Amygdala (tissue), 56 donors: ENCODE data around the gene BAZ2A.
"Not testable (repeated sequence)": the region's sequence is repeated elsewhere in the genome, so short reads cannot be mapped to it uniquely, and the experiment has no call there.

Source experiments
- DNase-seq, 56 donors: peaks; one replicate each; lab custom pipeline; 2025; lab: John Stamatoyannopoulos, UW

Gene BAZ2A

DNA sequence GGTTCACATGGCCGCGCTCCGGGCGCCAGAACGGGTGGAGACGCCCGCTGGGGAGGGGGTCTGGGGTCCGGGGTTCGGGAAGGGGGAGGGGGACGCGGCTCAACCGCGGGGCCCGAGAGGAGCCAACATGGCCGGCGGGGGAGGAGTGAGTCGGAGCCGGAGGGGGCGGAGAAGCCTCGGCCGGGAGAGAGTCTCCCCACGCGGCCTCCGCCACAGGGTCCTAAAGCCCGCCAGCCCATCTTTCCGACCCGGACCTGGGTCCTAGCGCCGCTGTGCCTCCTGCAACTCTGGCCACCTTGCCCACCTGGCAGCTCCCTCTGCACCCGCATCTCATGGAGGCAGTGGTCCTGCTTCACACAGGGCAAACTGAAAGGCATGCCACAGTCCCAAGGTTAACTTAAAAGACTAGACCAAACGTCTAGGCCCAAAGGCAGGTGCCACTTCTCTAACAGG, at the start of gene BAZ2A:
BAZ2A (minus strand) TSS at position 147 of the 453 bp plus-strand sequence. CDS start 12,796 bp downstream, outside the sequence.
- DNase-seq = peak; percentile 38 to 96 (median 82)

DNA sequence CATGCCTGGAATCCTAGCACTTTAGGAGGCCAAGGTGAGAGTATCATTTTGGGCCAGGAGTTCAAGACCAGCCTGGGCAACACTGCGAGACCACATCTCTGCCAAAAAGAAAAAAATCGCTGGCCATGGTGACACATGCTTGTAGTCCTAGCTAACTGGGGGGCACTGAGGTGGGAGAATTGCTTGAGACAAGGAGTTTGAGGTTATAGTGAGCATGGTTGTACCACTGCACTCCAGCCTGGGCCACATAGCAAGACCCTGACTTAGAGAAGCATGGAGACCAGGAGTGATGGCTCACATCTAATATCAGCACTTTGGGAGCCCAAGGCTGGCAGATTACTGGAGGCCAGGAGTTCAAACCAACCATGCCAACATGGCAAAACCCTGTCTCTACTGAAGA, 48.7 kb upstream of the BAZ2A start:
- no peak for DNase-seq

DNA sequence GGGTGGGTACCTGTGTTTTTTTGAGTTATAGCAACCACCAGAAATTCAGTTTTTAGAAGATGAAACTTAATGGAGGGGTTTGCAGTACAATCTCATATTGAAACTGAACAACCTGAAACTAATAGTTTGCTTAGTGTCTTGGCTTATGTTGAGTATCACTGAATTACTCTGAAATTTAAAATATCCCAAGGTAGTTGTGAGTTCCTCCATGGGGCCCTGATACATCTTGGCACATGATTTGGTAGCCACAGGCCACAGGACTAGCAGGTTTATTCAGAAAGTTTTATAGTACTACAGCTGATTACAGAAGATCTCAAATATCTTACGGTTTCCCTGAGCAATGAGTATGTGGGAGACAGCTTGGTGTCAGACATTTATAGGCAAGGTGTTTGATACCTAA, 47.6 kb upstream of the BAZ2A start:
- DNase-seq = no peak

DNA sequence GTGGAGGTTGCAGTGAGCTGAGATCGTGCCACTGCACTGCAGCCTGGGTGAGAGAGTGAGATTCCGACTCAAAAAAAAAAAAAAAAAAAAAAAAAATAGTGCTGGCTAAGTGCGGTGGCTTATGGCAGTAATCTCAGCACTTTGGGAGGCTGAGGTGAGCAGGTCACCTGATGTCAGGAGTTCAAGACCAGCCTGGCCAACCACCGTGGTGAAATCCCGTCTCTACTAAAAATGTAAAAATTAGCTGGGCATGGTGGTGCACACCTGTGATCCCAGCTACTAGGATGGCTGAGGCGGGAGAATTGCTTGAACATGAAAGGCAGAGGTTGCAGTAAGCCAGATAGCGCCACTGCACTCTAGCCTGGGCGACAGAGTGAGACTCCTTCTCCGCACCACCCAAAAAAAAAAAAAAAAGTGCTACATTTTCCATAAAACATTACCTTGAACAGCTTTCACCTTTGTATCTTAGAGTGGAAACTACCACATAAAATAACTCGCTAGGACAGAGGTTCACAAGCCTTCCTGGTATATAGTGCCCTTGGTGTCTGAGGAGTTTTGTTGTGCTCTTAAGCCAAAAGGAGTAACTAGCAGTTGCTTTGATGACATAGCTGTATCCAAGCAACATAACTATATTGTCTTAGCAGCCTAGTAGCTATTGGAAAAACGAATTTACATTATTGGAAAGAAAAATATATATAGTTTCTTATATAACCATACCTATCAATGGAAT, 46.9 kb upstream of the BAZ2A start:
- DNase-seq = no peak

DNA sequence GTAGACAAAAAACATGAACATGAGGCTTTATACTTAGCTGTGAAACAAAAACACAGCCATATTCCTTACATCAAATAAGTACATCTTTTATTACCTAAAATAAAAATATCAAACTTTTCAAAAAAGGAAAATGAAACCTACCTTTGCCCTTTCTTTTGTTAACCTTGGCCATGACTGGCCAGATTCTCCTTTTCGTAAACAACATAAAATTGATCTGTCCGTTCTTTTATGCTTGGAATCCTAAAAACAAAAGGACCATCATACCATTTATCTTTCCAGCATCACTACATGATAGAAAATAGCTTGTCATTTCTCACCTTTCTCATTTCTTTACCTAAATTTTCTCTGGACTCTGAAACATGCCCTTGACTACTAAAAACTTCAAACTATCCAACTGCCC, 41.5 kb upstream of the BAZ2A start:
- no peak for DNase-seq

DNA sequence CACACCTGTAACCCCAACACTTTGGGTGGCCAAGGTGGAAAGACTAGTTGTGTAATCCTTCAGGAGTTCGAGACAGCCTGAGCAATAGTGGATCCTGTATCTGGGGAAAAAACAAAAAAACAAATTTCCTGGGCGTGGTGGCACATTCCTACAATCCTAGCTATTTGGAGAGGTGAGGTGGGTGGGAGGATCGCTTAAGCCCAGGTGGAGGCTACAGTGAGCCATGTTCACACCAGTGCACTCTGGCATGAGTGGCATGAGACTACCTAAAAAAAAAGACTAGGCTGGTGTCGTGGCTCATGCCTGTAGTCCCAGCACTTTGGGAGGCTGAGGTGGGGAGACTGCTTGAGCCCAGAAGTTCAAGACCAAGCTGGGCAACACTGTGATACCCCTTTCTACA, 40.7 kb upstream of the BAZ2A start:
- no peak for DNase-seq

DNA sequence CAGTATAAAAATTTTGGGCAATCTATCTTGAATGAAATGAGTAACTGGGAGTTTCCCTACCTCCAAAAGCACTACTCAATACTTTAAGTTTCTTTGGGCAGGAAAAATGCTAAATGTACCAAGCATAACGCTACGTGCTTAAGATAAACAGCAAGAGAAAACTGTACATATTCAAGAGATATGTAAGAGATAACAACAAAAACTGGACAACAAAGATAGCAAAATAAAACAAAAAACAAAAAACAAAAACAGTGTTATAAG, 38.0 kb upstream of the BAZ2A start:
- no peak for DNase-seq

DNA sequence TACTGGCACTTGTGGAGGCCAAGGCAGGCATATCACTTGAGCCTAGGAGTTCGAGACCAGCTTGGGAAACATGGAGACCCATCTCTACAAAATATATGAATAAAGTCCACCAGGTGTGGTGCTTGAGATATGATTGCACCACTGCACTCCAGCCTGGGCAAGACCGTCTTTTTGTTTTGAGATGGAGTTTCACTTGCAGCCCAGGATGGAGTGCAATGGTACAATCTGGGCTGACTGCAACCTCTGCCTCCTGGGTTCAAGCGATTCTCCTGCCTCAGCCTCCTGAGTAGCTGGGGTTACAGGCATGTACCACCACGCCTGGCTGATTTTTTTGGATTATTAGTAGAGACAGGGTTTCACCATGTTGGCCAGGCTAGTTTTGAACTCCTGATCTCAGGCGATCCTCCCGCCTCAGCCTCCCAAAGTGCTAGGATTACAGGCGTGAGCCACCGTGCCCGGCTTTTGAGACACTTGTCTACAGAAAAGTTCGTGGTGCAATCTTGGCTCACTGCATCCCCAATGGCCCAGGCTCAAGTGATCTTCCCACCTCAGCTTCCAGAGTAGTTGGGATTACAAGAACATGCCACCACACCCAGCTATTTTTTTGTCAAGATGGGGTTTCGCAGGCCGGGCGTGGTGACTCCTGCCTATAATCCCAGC, 32.0 kb upstream of the BAZ2A start:
- DNase-seq = no peak

DNA sequence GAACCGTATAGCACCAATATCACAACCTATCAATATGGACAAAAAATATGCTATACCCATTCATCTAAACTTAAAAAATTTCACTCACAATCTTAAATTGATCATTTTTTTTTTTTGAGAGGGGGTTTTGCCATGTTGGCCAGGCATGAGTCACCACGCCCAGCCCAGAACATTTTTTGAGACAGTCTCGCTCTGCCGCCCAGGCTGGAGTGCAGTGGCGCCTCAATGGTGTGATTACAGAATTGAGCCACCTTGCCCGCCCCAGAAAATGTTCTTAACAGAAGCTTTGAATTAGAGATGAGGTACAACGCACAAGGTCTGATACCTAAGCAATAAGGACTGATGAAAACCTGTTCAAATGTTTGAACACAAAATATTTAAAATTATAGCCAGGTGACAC, 31.4 kb upstream of the BAZ2A start:
- DNase-seq = no peak

DNA sequence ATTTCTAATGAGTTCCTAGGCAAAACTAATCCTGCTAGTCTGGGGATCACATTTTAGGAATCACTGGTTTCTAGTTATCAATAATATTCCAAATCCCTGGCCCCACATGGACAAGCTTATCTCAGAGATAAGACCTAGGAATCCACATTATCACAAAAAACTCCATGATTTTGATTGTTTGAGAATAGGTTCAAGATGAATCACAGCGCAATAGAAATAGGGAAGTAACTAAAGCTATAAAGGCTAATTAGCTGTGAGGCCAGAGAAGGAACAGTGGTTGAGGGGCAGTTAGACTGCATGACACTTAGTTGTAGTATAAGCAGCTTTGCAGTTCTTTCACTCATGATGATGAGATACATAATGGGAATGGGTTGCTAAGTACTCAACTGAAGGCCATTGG, 28.8 kb upstream of the BAZ2A start:
- no peak for DNase-seq

DNA sequence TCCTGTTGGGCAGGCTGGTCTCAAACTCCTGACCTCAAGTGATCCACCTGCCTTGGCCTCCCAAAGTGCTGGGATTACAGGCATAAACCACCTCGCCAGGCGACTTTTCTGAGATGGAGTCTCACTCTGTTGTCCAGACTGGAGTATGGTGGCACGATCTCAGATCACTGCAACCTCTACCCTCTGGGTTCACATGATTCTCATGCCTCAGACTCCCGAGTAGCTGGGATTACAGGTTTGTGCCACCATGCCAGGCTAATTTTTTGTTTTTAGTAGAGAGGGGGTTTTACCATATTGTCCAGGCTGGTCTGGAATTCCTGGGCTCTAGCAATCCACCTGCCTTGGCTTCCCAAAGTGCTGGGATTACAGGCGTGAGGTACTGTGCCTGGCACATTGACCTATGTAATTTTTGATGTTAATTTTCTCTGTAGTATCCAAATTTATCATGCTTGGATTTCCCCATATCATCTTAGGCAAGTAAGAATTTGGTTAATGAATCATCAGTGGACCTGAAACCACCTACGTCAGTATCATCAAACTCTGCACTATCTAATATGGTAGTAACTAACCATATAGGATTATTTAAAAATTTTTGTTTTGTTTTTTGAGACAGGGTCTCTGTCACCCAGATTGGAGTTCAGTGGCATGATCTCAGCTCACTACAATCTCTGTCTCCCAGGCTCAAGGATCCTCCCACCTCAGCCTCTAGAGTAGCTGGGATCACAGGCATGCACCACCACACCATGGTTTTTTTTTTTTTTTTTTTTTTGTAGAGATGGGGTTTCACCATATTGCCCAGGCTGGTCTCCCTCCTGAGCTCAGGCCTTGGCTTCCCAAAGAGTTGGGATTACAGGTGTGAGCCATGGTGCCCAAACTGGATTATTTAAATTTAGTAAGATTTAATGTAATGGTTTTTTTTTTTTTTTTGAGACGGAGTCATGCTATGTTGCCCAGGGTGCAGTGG, 27.6 kb upstream of the BAZ2A start:
- DNase-seq = no peak

DNA sequence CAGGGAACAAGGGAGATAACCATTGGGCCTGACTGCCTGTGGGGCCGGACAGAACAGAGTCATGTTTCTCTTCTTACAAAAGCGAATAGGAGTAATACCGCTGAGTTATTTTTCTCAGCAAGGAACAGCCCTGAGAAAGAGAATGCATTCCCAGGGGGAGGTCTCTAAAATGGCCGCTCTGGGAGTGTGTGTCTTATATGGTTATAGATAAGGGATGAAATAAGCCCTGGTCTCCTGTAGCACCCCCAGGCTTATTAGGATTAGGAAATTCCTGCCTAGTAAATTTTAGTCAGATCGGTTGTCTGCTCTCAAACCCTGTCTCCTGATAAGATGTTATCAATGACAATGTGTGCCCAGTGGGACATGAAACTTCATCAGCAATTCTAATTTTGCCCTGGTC, 23.7 kb upstream of the BAZ2A start:
- DNase-seq = not testable (repeated sequence)

DNA sequence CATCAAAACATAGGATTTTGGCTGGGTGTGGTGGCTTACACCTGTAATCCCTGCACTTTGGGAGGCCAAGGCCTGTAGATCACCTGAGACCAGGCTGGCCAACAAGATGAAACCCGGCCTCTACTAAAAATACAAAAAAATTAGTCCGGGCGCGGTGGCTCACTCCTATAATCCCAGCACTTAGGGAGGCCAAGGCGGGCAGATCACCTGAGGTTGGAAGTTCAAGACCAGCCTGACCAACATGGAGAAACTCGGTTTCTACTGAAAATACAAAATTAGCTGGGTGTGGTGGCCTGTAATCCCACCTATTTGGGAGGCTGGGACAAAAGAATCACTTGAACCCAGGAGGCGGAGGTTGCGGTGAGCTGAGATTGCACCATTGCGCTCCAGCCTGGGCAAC, 17.9 kb upstream of the BAZ2A start:
- not testable (repeated sequence) for DNase-seq

DNA sequence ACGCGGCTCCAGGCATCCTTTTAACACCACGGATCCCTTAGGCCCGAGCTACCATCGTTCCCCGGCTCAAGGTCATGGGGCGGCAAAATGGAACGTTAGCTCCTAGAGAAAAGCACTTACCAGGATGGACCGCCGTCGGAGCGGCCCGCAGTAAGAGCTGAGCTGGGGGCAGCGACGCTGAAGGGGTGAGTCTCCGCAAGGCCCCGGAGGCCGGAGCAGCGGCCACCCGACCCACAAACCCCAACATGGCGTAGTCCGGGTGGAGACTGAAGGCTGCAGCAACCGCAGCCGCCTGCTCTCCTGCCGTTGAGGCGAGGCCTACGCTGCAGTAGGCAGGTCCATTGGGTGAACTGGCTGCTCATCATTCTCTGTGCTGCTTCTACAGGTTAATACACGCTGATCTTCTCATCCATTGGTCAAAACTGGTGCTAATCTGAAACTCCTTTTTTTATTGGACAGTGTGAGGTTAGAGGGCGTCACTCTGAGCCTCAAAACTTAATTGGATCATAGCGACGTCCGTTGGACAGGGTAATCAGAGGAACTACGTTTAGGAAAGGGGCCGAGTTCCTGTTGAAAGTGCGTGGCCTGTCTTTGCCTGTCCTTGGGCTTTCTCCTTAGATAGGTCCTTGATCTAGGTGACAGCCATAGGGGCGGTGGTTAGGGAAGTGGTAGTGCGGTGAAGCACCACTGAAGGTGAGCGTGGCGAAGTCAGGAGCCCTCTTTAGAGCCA, 15.8 kb upstream of the BAZ2A start, which contains the start of gene ATP5F1B:
ATP5F1B (minus strand) TSS at position 268 of the 730 bp plus-strand sequence; CDS start at position 247, 21 bp downstream.
- peak; percentile 41 to 99 (median 92) for DNase-seq

DNA sequence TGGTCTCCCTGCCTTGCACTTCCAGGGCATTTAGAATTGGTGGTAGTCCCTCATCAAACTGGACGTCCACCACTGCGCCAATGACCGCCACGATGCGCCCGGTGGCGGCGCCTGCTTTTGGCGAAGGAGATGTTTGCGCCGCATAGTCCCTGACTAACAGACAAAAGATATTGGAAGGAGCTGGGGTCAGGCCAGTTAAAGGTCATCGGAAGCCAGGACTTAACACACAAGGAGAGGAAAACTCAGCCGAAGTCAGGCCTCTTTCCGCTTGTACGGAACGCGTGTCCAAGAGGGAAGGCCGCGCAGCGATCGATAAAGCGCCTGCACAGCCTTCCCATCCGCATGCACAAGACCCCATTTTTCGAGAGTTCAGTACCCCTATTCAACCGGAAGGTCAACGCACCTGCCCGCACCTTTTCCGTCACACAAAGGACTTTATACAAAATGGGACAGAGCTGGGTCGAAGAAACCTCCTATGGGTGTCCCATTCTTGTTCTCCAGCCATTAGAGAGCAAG, 15.1 kb upstream of the BAZ2A start:
- peak in 10 of 56 donors; percentile 10 to 45 (median 23) for DNase-seq

DNA sequence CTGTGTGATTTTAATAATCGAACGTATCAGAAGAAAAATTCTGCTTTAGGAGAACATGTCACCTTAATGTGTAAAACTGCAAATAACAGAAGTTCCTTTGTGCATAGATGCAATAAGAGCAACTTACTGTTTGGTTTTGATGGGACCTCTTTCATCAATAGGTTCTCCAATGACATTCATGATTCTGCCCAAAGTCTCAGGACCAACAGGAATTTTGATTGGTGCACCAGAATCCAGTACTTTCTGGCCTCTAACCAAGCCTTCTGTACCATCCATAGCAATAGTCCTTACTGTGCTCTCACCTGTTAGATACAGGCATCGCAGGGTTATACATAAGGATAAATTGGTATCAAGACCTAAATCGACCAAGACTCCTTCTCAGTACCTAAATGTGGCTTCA, 14.5 kb upstream of the BAZ2A start:
- no peak for DNase-seq

DNA sequence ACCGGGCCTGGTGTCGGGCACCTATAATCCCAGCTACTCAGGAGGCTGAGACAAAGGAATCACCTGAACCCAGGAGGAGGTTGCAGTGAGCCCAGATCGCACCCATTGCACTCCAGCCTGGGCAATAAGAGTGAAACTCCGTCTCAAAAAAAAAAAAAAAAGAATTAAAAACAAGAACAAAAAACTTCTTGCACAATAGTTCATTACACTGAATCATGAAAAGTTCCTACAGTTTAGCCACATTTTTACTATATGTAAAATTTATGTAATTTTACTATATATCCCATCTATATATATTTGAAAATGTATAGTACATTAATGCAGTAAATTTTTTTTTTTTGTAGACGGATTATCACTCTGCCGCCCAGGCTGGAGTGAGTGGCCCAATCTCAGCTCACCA, 11.1 kb upstream of the BAZ2A start:
- no peak for DNase-seq

DNA sequence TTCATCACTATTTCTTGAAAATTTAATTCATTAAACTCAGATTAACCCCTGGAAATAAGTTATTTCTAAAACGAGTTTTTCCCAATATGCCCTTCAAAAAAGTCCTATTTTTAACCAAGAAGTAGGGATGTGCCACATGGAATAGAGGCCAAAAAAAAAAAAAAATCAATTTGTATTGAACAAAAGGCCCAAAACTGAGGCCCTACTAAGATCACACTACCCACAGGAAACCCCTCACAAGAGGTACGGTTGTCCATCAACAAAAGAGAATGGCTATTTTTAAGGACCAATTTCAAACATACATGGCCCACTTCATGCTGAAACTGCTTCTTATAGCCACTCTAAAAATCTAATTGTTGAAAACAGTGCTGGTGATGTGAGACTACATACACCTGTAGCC, 7.5 kb upstream of the BAZ2A start:
- no peak for DNase-seq

DNA sequence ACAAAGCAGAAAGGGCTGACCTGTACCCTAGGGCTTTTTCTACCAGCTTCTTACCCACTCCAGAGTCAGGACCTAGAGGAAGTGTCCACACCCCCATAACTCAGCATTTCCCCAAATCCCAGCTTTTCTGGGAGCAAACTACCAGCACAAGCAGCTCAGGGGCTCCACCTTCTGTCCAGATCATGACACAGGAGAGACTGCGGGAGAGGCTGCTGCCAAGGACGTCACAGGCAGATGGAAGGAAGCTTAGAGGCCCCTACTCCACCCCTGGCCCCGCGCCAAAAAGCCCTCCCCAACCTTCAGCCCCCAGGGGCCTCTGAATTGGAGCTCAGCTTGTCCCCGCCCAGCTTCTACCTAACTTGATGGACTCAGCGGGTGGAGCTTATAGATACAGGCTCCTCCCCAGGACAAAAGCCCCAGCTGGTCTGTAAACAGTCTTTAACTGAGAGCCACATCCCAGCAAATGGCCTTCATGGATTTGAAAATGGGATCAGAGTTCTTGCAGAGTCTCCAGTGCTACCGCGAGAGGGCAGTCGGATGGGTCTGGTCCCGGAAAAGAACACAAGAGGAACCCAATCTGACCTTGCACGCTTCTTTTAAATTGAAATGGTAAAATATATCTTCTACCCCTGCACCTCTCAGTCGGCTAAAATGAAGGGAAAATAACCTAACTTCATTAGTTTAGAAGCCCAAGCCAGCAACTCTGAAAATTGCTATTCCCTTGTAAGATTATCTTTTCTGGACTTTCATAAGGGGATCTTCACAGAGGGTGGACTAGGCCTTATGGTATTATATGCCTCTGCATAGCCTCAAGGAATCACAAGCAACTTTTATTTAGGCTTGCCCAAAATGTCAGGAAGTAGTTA, 6.8 kb upstream of the BAZ2A start:
- peak; percentile 51 to 99 (median 91) for DNase-seq
